ENCODE data around the gene FGD2. TPM values are rescaled to one million over a fixed set of nuclear protein-coding genes. Genes with fewer than 3 reads are reported as not detected.
"Not testable (repeated sequence)": the region's sequence is repeated elsewhere in the genome, so short reads cannot be mapped to it uniquely, and the experiment has no call there.

FGD2 gene
- total and polyA plus RNA-seq, 2 donors (not counting 1 experiment from before 2014, with no cell fraction given): 352 to 682 TPM

- Mint-ChIP-seq H3K27ac (no peak overlapping the region), H3K4me3 (no peak overlapping the region), H3K4me1 (peaks cover 2% of the 10 kb centered on the region), H3K9me3 (ENCODE audit: insufficient read depth) (no peaks in the 10 kb centered on the region), H3K27me3 (no peaks in the 10 kb centered on the region)
- no peak overlapping the region for H3K4me2 ChIP-seq (replicated peaks; ENCODE audit: low read depth, low read length, poor library complexity, severe bottlenecking)
- no peaks in the 10 kb centered on the region for H4K20me1 ChIP-seq (ENCODE audit: control insufficient read depth, insufficient read depth, low read length, poor library complexity, severe bottlenecking)
- TF ChIP-seq CTCF (IDR thresholded peaks at IDR 0.05) (no peak), EZH2 (IDR thresholded peaks at IDR 0.05; ENCODE audit: borderline replicate concordance, insufficient read depth, low read depth, low read length, poor library complexity, severe bottlenecking) (no peak)
- ATAC-seq (ENCODE audit: low read depth): no peak
- peaks cover 0 to 4% (median 0%) of the 10 kb centered on the region in 3 donors for H3K9me3 ChIP-seq (ENCODE audit: control extremely low read depth in 1 of 3, control insufficient read depth in 2 of 3, insufficient read depth in 1 of 3, low read length in 2 of 3)
- DNase-seq: no peak
- no peak overlapping the region for H2AFZ ChIP-seq (ENCODE audit: insufficient read depth, low read depth, low read length, poor library complexity, severe bottlenecking)
- no peaks in the 10 kb centered on the region for H3K36me3 ChIP-seq (replicated peaks in 1 of 2; ENCODE audit: control extremely low read depth in 1 of 2, control insufficient read depth in 1 of 2, extremely low read depth in 1 of 2, insufficient read depth in 2 of 2, low read length in 1 of 2)
- intact Hi-C loops (cut with micrococcal nuclease): no loop called here
- H3K4me3 ChIP-seq (ENCODE audit: control extremely low read depth in 1 of 5, extremely low read depth in 1 of 5, insufficient read depth in 1 of 5, low read depth in 2 of 5, low read length in 4 of 5): no peak overlapping the region
- H3K27ac ChIP-seq (ENCODE audit: low read length in 2 of 2): no peak overlapping the region
- no peaks in the 10 kb centered on the region for H3K27me3 ChIP-seq (replicated peaks in 1 of 4; ENCODE audit: control extremely low read depth in 1 of 4, control insufficient read depth in 3 of 4, insufficient read depth in 4 of 4, low read length in 3 of 4)
- ChIA-PET CTCF (interaction anchor here (0.9 to 13.4 kb wide), 5 partner anchors 10 to 150 kb away, joined by 3 to 199 read pairs (median 3); no protein-coding TSS in a partner anchor), POLR2A (interaction anchor here (1.3 kb wide), 1 partner anchor 112 kb away, joined by 3 read pairs; the partner anchor contains the start of gene PIM1)
- no peak overlapping the region for H3K9ac ChIP-seq (ENCODE audit: low read length)
- H3K79me2 ChIP-seq (ENCODE audit: control insufficient read depth, insufficient read depth, low read length): no peaks in the 10 kb centered on the region
- no peaks in the 10 kb centered on the region for H3K4me1 ChIP-seq (ENCODE audit: control insufficient read depth in 2 of 2, insufficient read depth in 2 of 2, low read length in 2 of 2)
- 99% methylated on average over 5 of the region's 9 CpGs for WGBS (ENCODE audit: insufficient coverage)
Observed at GRCh38 chr6:37058084-37058586, 52.7 kb downstream of the FGD2 start.

- H3K27ac Mint-ChIP-seq; H4K20me1 ChIP-seq (ENCODE audit: control insufficient read depth, insufficient read depth, low read length, poor library complexity, severe bottlenecking); H3K4me2 ChIP-seq (replicated peaks; ENCODE audit: low read depth, low read length, poor library complexity, severe bottlenecking); H3K27me3 Mint-ChIP-seq; H2AFZ ChIP-seq (ENCODE audit: insufficient read depth, low read depth, low read length, poor library complexity, severe bottlenecking); H3K79me2 ChIP-seq (ENCODE audit: control insufficient read depth, insufficient read depth, low read length); H3K9me3 Mint-ChIP-seq (ENCODE audit: insufficient read depth); DNase-seq; H3K27ac ChIP-seq (ENCODE audit: low read length in 2 of 2); H3K27me3 ChIP-seq (replicated peaks in 1 of 4; ENCODE audit: control extremely low read depth in 1 of 4, control insufficient read depth in 3 of 4, insufficient read depth in 4 of 4, low read length in 3 of 4); H3K9ac ChIP-seq (ENCODE audit: low read length); H3K4me3 ChIP-seq (ENCODE audit: control extremely low read depth in 1 of 5, extremely low read depth in 1 of 5, insufficient read depth in 1 of 5, low read depth in 2 of 5, low read length in 4 of 5); H3K36me3 ChIP-seq (replicated peaks in 1 of 2; ENCODE audit: control extremely low read depth in 1 of 2, control insufficient read depth in 1 of 2, extremely low read depth in 1 of 2, insufficient read depth in 2 of 2, low read length in 1 of 2); ATAC-seq (ENCODE audit: low read depth); H3K4me1 Mint-ChIP-seq; H3K4me3 Mint-ChIP-seq; H3K9me3 ChIP-seq (ENCODE audit: control extremely low read depth in 1 of 3, control insufficient read depth in 2 of 3, insufficient read depth in 1 of 3, low read length in 2 of 3); intact Hi-C loops (cut with micrococcal nuclease); H3K4me1 ChIP-seq (ENCODE audit: control insufficient read depth in 2 of 2, insufficient read depth in 2 of 2, low read length in 2 of 2): not testable (repeated sequence)
- ChIA-PET CTCF (interaction anchor here (0.9 to 1.3 kb wide), 3 partner anchors 110 to 117 kb away, joined by 3 read pairs; no protein-coding TSS in a partner anchor), POLR2A (interaction anchor here (1.3 kb wide), 1 partner anchor 111 kb away, joined by 3 read pairs; the partner anchor contains the start of gene PIM1)
- WGBS (ENCODE audit: insufficient coverage): no CpG with 5 or more reads among the region's 5 CpGs
Observed at GRCh38 chr6:37058984-37059343, 53.5 kb downstream of the FGD2 start.
